ENCODE results near the gene ABLIM1. TPM values are rescaled to one million over a fixed set of nuclear protein-coding genes. Genes with fewer than 3 reads are reported as not detected.

Gene ABLIM1
- total RNA-seq, 2 donors from 2014 or later: 141 to 184 TPM

DNA sequence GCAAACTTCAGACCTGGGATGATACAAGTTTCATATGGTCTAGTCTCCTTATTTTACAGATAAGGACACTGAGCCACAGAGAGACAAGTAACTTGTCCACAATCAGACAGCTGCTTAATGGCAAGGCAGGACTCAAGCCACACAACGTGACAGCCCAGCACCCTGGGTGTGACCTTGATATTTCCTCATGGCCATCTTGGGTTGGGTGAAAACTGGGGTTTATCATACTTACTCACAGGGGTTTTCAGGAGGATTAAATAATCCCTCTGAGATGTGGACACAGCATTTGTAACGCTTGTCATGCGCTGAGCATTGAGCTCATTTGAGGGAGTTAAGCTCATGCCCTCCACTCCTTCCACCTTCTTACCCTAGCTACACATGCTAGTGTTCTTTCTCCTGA is 58.0 kb downstream of the ABLIM1 start:
- H3K4me3 Mint-ChIP-seq: no peak overlapping the region
- no peaks in the 10 kb centered on the region for H3K9me3 ChIP-seq (ENCODE audit: control insufficient read depth, low read length, poor library complexity, severe bottlenecking)
- H3K27ac Mint-ChIP-seq: no peak overlapping the region
- ATAC-seq (no peak), DNase-seq (no peak)
- H3K36me3 Mint-ChIP-seq (ENCODE audit: low read depth): peaks cover 6% of the 10 kb centered on the region
- no peaks in the 10 kb centered on the region for H3K27me3 Mint-ChIP-seq
- peaks cover 17% of the 10 kb centered on the region for H3K4me1 Mint-ChIP-seq

- peaks cover 8% of the 10 kb centered on the region for H3K36me3 Mint-ChIP-seq (ENCODE audit: low read depth)
- no peak for DNase-seq
- H3K4me1 Mint-ChIP-seq: peaks cover 5% of the 10 kb centered on the region
- H3K27ac Mint-ChIP-seq: no peak overlapping the region
- H3K9me3 ChIP-seq (ENCODE audit: control insufficient read depth, low read length, poor library complexity, severe bottlenecking): no peaks in the 10 kb centered on the region
- no peaks in the 10 kb centered on the region for H3K27me3 Mint-ChIP-seq
- H3K4me3 Mint-ChIP-seq: no peak overlapping the region
- ATAC-seq: no peak
Observed at GRCh38 chr10:114596793-114597192, 61.3 kb downstream of the ABLIM1 start.

GRCh38 chr10:114593816-114594468 is 64.1 kb downstream of the ABLIM1 start:
- H3K9me3 ChIP-seq (ENCODE audit: control insufficient read depth, low read length, poor library complexity, severe bottlenecking): no peaks in the 10 kb centered on the region
- Mint-ChIP-seq H3K27ac (no peak overlapping the region), H3K27me3 (no peaks in the 10 kb centered on the region), H3K4me3 (no peak overlapping the region), H3K36me3 (ENCODE audit: low read depth) (peaks cover 8% of the 10 kb centered on the region), H3K4me1 (no peaks in the 10 kb centered on the region)
- DNase-seq (no peak), ATAC-seq (no peak)

GRCh38 chr10:114593240-114593792 is 64.8 kb downstream of the ABLIM1 start:
- DNase-seq (no peak), ATAC-seq (no peak)
- H3K27me3 Mint-ChIP-seq: no peaks in the 10 kb centered on the region
- H3K27ac Mint-ChIP-seq: no peak overlapping the region
- peaks cover 8% of the 10 kb centered on the region for H3K36me3 Mint-ChIP-seq (ENCODE audit: low read depth)
- H3K4me1 Mint-ChIP-seq: no peaks in the 10 kb centered on the region
- H3K9me3 ChIP-seq (ENCODE audit: control insufficient read depth, low read length, poor library complexity, severe bottlenecking): no peaks in the 10 kb centered on the region
- H3K4me3 Mint-ChIP-seq: no peak overlapping the region

GRCh38 chr10:114590993-114591392 is 67.1 kb downstream of the ABLIM1 start:
- H3K27me3 Mint-ChIP-seq: no peaks in the 10 kb centered on the region

DNA sequence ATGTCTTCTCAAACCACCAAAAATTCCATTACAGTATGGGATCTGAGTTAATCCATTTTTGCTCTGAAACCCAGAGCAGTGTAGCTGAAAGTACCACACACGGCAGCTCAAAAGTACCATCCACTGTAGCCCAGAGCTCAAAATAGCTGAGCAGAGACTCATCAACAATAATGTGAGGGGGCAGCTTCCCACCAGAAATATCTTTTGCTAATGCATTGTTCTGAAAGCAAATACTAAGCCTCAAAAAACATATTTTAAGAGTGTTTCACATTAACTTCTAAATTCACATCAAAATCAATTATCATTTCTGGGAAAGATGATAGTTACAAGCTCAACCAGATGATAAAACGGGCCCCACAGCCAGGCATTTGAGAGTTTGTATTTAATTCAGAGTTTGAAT is 73.7 kb downstream of the ABLIM1 start:
- no peak overlapping the region for H3K27ac Mint-ChIP-seq
- H3K4me1 Mint-ChIP-seq: peaks cover 2% of the 10 kb centered on the region
- peaks cover 4% of the 10 kb centered on the region for H3K27me3 Mint-ChIP-seq
- H3K4me3 Mint-ChIP-seq: no peak overlapping the region
- no peaks in the 10 kb centered on the region for H3K36me3 Mint-ChIP-seq (ENCODE audit: low read depth)
- H3K9me3 ChIP-seq (ENCODE audit: control insufficient read depth, low read length, poor library complexity, severe bottlenecking): no peaks in the 10 kb centered on the region
- DNase-seq: no peak
- no peak for ATAC-seq

More at GRCh38 chr10:114590993-114591392, 67.1 kb downstream of the ABLIM1 start:
- Mint-ChIP-seq H3K36me3 (ENCODE audit: low read depth) (peaks cover 2% of the 10 kb centered on the region), H3K4me1 (no peaks in the 10 kb centered on the region), H3K4me3 (no peak overlapping the region), H3K27ac (no peak overlapping the region)
- no peak for DNase-seq
- no peak for ATAC-seq
- no peaks in the 10 kb centered on the region for H3K9me3 ChIP-seq (ENCODE audit: control insufficient read depth, low read length, poor library complexity, severe bottlenecking)

DNA sequence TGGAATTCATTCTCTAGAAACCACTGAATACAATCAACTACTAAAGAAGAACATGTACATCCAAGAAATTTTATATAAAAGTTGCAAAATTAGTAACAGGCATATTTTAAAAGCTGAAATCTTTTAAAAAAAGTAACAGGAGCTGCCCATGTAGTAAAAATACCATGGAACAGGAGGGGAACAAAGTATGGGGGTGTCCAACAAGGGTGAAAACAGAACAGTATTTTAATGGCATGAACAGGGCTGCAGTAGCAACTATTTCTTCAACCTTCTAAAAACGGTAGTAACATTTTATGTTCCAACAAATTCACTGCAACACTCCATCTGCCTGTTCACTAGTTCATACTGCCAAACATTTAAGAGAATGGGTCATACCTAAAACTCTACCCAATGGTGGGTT is 77.0 kb downstream of the ABLIM1 start:
- no peak for DNase-seq
- H3K27me3 Mint-ChIP-seq: peaks cover 4% of the 10 kb centered on the region
- ATAC-seq: no peak
- no peaks in the 10 kb centered on the region for H3K9me3 ChIP-seq (ENCODE audit: control insufficient read depth, low read length, poor library complexity, severe bottlenecking)
- no peak overlapping the region for H3K4me3 Mint-ChIP-seq
- H3K4me1 Mint-ChIP-seq: peaks cover 5% of the 10 kb centered on the region
- no peak overlapping the region for H3K27ac Mint-ChIP-seq
- no peaks in the 10 kb centered on the region for H3K36me3 Mint-ChIP-seq (ENCODE audit: low read depth)

- H3K9me3 ChIP-seq (ENCODE audit: control insufficient read depth, low read length, poor library complexity, severe bottlenecking): no peaks in the 10 kb centered on the region
- no peaks in the 10 kb centered on the region for H3K36me3 Mint-ChIP-seq (ENCODE audit: low read depth)
- H3K4me3 Mint-ChIP-seq: no peak overlapping the region
- no peak overlapping the region for H3K27ac Mint-ChIP-seq
- no peak for ATAC-seq
- H3K4me1 Mint-ChIP-seq: peaks cover 6% of the 10 kb centered on the region
- no peak for DNase-seq
- H3K27me3 Mint-ChIP-seq: peaks cover 4% of the 10 kb centered on the region
Observed at GRCh38 chr10:114577133-114577532, 80.9 kb downstream of the ABLIM1 start.

- no peak for DNase-seq
- no peaks in the 10 kb centered on the region for H3K36me3 Mint-ChIP-seq (ENCODE audit: low read depth)
- peaks cover 6% of the 10 kb centered on the region for H3K4me1 Mint-ChIP-seq
- H3K9me3 ChIP-seq (ENCODE audit: control insufficient read depth, low read length, poor library complexity, severe bottlenecking): no peaks in the 10 kb centered on the region
- no peak for ATAC-seq
- peaks cover 4% of the 10 kb centered on the region for H3K27me3 Mint-ChIP-seq
- H3K4me3 Mint-ChIP-seq: no peak overlapping the region
- no peak overlapping the region for H3K27ac Mint-ChIP-seq
Observed at GRCh38 chr10:114576716-114577115, 81.4 kb downstream of the ABLIM1 start.

- H3K36me3 Mint-ChIP-seq (ENCODE audit: low read depth): no peaks in the 10 kb centered on the region
- H3K4me3 Mint-ChIP-seq: no peak overlapping the region
- no peak overlapping the region for H3K27ac Mint-ChIP-seq
- H3K27me3 Mint-ChIP-seq: peaks cover 4% of the 10 kb centered on the region
- peaks cover 6% of the 10 kb centered on the region for H3K4me1 Mint-ChIP-seq
- no peak for DNase-seq
- H3K9me3 ChIP-seq (ENCODE audit: control insufficient read depth, low read length, poor library complexity, severe bottlenecking): no peaks in the 10 kb centered on the region
- no peak for ATAC-seq
Observed at GRCh38 chr10:114576132-114576487, 82.0 kb downstream of the ABLIM1 start.

GRCh38 chr10:114575417-114576131 is 82.5 kb downstream of the ABLIM1 start:
- no peak overlapping the region for H3K4me3 Mint-ChIP-seq
- no peaks in the 10 kb centered on the region for H3K36me3 Mint-ChIP-seq (ENCODE audit: low read depth)
- peaks cover 4% of the 10 kb centered on the region for H3K27me3 Mint-ChIP-seq
- no peak for DNase-seq
- H3K9me3 ChIP-seq (ENCODE audit: control insufficient read depth, low read length, poor library complexity, severe bottlenecking): no peaks in the 10 kb centered on the region
- peaks cover 6% of the 10 kb centered on the region for H3K4me1 Mint-ChIP-seq
- ATAC-seq: no peak
- no peak overlapping the region for H3K27ac Mint-ChIP-seq

GRCh38 chr10:114573330-114574045 is 84.6 kb downstream of the ABLIM1 start:
- no peak for DNase-seq
- H3K4me1 Mint-ChIP-seq: peaks cover 4% of the 10 kb centered on the region
- no peaks in the 10 kb centered on the region for H3K27me3 Mint-ChIP-seq
- H3K36me3 Mint-ChIP-seq (ENCODE audit: low read depth): no peaks in the 10 kb centered on the region
- ATAC-seq: no peak
- H3K4me3 Mint-ChIP-seq: no peak overlapping the region
- no peak overlapping the region for H3K27ac Mint-ChIP-seq
- H3K9me3 ChIP-seq (ENCODE audit: control insufficient read depth, low read length, poor library complexity, severe bottlenecking): no peaks in the 10 kb centered on the region

- no peaks in the 10 kb centered on the region for H3K27me3 Mint-ChIP-seq
- no peak overlapping the region for H3K4me3 Mint-ChIP-seq
- no peak overlapping the region for H3K27ac Mint-ChIP-seq
- H3K4me1 Mint-ChIP-seq: peaks cover 2% of the 10 kb centered on the region
- DNase-seq: no peak
- H3K9me3 ChIP-seq (ENCODE audit: control insufficient read depth, low read length, poor library complexity, severe bottlenecking): no peaks in the 10 kb centered on the region
- ATAC-seq: no peak
- no peaks in the 10 kb centered on the region for H3K36me3 Mint-ChIP-seq (ENCODE audit: low read depth)
Observed at GRCh38 chr10:114571316-114571999, 86.6 kb downstream of the ABLIM1 start.
